ENCODE results near the gene SEC24D.

SEC24D gene

DNA sequence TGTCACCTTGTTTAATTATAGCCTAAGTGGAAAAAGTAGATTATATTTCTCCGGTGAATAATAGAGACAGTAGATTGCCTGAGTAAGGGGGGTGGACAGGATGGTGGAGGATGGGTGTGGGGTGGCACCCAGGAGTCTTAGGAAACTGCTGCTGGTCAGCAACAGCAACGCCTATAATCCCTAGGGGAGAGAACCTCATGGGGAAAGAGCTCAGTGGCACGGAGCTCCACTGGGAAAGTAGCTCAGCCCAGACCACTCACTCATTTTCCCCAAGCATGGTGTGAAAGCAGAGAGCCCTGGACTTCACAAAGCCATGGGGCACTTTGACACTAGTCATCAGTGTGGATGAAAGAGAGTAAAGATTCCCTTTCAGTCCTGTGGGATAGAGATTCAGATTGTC, 119.6 kb downstream of the SEC24D start:
- Histone ChIP-seq H3K9me3 (ENCODE audit: control insufficient read depth in 5 of 5, low read length in 5 of 5) (no peaks in the 10 kb centered on the region), H3K4me1 (ENCODE audit: control insufficient read depth in 5 of 5, insufficient read depth in 5 of 5, low read length in 5 of 5) (no peaks in the 10 kb centered on the region), H3K36me3 (ENCODE audit: control insufficient read depth in 5 of 5, insufficient read depth in 5 of 5, low read length in 5 of 5) (peaks cover 5 to 26% (median 11%) of the 10 kb centered on the region in 5 donors), H3K9ac (ENCODE audit: low read length in 5 of 5) (no peak overlapping the region), H3K27ac (ENCODE audit: low read depth, low read length) (no peak overlapping the region), H3K27me3 (ENCODE audit: control insufficient read depth in 5 of 5, insufficient read depth in 4 of 5, low read length in 5 of 5) (no peaks in the 10 kb centered on the region), H3K4me3 (ENCODE audit: low read depth in 1 of 5, low read length in 5 of 5) (no peak overlapping the region)

DNA sequence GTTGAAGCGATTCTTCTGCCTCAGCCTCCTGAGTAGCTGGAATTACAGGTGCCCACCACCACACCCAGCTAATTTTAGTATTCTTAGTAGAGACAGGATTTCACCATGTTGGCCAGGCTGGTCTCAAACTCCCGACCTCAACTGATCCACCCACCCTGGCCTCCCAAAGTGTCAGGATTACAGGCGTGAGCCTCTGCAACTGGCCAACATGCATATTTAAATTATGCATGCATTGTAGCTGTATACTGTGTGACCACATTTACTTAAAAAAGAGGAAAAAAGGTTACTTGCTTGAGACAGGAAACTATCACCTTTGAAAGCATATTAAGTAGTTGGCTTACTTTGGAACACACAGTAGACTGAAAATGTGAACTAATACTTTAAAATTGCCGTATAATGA, 121.2 kb downstream of the SEC24D start:
- Histone ChIP-seq H3K27ac (ENCODE audit: low read depth, low read length) (no peak overlapping the region), H3K36me3 (ENCODE audit: control insufficient read depth in 5 of 5, insufficient read depth in 5 of 5, low read length in 5 of 5) (peaks cover 15 to 35% (median 22%) of the 10 kb centered on the region in 5 donors), H3K9me3 (ENCODE audit: control insufficient read depth in 5 of 5, low read length in 5 of 5) (no peaks in the 10 kb centered on the region), H3K4me3 (ENCODE audit: low read depth in 1 of 5, low read length in 5 of 5) (no peak overlapping the region), H3K4me1 (ENCODE audit: control insufficient read depth in 5 of 5, insufficient read depth in 5 of 5, low read length in 5 of 5) (peaks cover 0 to 2% (median 0%) of the 10 kb centered on the region in 5 donors), H3K27me3 (ENCODE audit: control insufficient read depth in 5 of 5, insufficient read depth in 4 of 5, low read length in 5 of 5) (no peaks in the 10 kb centered on the region), H3K9ac (ENCODE audit: low read length in 5 of 5) (no peak overlapping the region)

DNA sequence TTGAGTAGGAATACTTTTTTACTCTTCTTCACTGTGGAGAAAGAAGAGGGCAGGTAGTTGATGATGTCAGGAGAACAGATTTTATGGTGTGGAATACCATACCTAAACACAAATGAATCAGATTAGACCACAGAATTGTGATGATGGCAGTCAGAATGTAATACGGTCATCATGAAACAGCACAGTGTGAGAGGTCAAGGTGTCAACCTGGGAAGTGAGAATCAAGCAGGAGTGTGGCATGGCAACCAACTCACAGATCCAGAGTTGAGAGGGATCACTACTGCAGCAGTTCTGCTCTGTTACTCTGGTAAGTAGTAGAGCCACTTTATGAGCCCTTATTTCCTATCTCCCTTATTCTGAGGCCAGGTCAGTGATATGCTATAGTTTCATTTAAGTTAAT, 123.1 kb downstream of the SEC24D start:
- Histone ChIP-seq H3K4me3 (ENCODE audit: low read depth in 1 of 5, low read length in 5 of 5) (no peak overlapping the region), H3K27ac (ENCODE audit: low read depth, low read length) (no peak overlapping the region), H3K36me3 (ENCODE audit: control insufficient read depth in 5 of 5, insufficient read depth in 5 of 5, low read length in 5 of 5) (peaks cover 23 to 48% (median 28%) of the 10 kb centered on the region in 5 donors), H3K9me3 (ENCODE audit: control insufficient read depth in 5 of 5, low read length in 5 of 5) (no peaks in the 10 kb centered on the region), H3K4me1 (ENCODE audit: control insufficient read depth in 5 of 5, insufficient read depth in 5 of 5, low read length in 5 of 5) (peaks cover 0 to 2% (median 0%) of the 10 kb centered on the region in 5 donors), H3K9ac (ENCODE audit: low read length in 5 of 5) (no peak overlapping the region), H3K27me3 (ENCODE audit: control insufficient read depth in 5 of 5, insufficient read depth in 4 of 5, low read length in 5 of 5) (no peaks in the 10 kb centered on the region)

DNA sequence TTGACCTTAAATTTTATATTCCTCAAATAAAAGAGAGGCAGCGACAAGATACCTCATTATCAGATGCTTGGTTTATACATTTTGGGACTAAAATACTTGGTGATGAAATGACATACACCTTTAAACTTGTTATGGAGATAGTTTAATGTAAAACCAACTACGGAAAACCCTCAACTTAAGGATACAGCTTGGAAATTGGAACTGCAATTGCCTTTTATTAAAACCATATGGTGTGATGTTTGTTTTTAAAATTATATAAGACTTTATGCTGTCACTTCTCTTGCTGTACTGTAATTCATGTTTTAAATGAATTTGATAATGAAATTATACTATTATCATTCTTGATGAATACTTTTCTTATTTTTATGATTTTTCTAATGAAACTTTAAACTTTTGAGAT, 124.9 kb downstream of the SEC24D start:
- no peak overlapping the region for H3K9ac ChIP-seq (ENCODE audit: low read length in 5 of 5)
- H3K27ac ChIP-seq (ENCODE audit: low read depth, low read length), result no peak overlapping the region
- H3K4me3 ChIP-seq (ENCODE audit: low read depth in 1 of 5, low read length in 5 of 5), result no peak overlapping the region
- no peaks in the 10 kb centered on the region for H3K27me3 ChIP-seq (ENCODE audit: control insufficient read depth in 5 of 5, insufficient read depth in 4 of 5, low read length in 5 of 5)
- H3K9me3 ChIP-seq (ENCODE audit: control insufficient read depth in 5 of 5, low read length in 5 of 5), result no peaks in the 10 kb centered on the region
- H3K4me1 ChIP-seq (ENCODE audit: control insufficient read depth in 5 of 5, insufficient read depth in 5 of 5, low read length in 5 of 5), result peaks cover 0 to 2% (median 0%) of the 10 kb centered on the region in 5 donors
- H3K36me3 ChIP-seq (ENCODE audit: control insufficient read depth in 5 of 5, insufficient read depth in 5 of 5, low read length in 5 of 5), result peaks cover 30 to 57% (median 37%) of the 10 kb centered on the region in 5 donors

DNA sequence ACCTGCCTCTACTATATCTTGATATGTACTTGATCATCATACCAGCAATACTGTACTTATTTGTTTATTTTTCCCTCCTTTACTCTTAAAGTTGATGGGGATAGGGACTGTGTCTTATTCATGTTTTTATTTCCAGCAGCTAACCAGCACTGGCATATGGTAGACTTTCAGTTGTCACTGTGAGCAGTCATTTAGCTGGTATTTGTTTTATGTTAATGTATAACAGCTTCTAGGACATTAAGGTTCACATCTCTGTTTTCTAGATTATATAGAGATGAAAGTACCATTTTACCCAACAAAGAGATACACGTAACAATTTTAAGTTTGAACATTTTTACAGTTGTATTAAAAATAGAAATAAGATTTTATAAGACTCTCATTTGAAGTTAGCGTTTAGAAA, 132.8 kb downstream of the SEC24D start:
- Histone ChIP-seq H3K4me1 (ENCODE audit: control insufficient read depth in 5 of 5, insufficient read depth in 5 of 5, low read length in 5 of 5) (no peaks in the 10 kb centered on the region), H3K36me3 (ENCODE audit: control insufficient read depth in 5 of 5, insufficient read depth in 5 of 5, low read length in 5 of 5) (peaks cover 39 to 76% (median 58%) of the 10 kb centered on the region in 5 donors), H3K27me3 (ENCODE audit: control insufficient read depth in 5 of 5, insufficient read depth in 4 of 5, low read length in 5 of 5) (no peaks in the 10 kb centered on the region), H3K9me3 (ENCODE audit: control insufficient read depth in 5 of 5, low read length in 5 of 5) (no peaks in the 10 kb centered on the region), H3K9ac (ENCODE audit: low read length in 5 of 5) (no peak overlapping the region), H3K27ac (ENCODE audit: low read depth, low read length) (no peak overlapping the region), H3K4me3 (ENCODE audit: low read depth in 1 of 5, low read length in 5 of 5) (no peak overlapping the region)

DNA sequence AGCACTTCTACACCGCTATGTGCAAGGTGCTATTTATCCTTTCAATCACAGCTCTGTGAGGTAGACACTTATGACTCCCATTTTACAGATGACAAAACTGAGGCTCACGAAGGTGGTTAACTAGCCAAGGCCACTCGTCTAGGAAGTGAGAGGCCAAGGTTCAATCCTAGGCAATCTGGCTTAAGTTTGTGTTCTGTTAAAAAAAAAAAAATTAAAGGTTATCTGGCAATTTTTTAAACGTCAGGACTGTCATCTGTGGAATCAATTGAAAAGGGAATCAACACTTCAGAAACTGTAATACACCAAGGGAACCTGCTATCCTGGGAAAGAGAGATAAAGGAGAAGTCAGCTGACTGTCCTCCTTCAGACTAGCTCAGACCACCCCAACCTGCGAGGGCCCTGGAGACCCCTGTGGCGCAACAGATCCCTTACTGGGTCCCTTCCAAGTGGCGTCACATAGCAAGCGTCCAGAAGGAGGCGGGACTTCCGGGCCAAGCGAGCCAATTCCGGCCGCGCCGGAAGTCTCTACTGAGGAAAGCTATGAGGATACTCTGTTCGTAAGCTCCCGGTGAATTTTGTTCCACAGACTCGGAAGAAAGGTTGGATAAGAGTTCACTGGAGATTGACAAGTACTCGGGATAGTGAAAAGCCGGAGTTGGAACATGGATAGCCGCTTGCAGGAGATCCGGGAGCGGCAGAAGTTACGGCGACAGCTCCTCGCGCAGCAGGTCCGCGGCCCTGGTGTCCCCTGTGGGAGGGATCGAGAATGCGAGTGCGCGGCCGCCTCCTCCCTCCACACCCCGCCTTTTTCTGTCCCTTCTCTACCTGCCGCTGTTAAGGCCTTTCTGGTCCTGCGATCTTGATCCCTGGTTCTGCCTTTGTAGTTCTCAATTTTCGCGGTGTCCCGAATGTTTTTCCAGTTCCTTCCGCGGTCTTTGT, 150.8 kb downstream of the SEC24D start, which contains the start of gene METTL14:
Gene METTL14 (plus strand): TSS at position 520 of the 939 bp plus-strand sequence. CDS start 143 bp downstream, at position 663.
- peak within 1 kb of the TSS; percentile 77 to 98 (median 87) for H3K4me3 ChIP-seq (ENCODE audit: low read depth in 1 of 5, low read length in 5 of 5)
- H3K9me3 ChIP-seq (ENCODE audit: control insufficient read depth in 5 of 5, low read length in 5 of 5), result no peaks in the 10 kb centered on the region
- H3K36me3 ChIP-seq (ENCODE audit: control insufficient read depth in 5 of 5, insufficient read depth in 5 of 5, low read length in 5 of 5), result peaks cover 4 to 17% (median 14%) of the 10 kb centered on the region in 5 donors
- H3K27ac ChIP-seq (ENCODE audit: low read depth, low read length), result peak within 1 kb of the TSS; percentile 86
- peaks cover 0 to 20% (median 18%) of the 10 kb centered on the region in 5 donors for H3K4me1 ChIP-seq (ENCODE audit: control insufficient read depth in 5 of 5, insufficient read depth in 5 of 5, low read length in 5 of 5)
- peak within 1 kb of the TSS; percentile 64 to 96 (median 90) for H3K9ac ChIP-seq (ENCODE audit: low read length in 5 of 5)
- no peaks in the 10 kb centered on the region for H3K27me3 ChIP-seq (ENCODE audit: control insufficient read depth in 5 of 5, insufficient read depth in 4 of 5, low read length in 5 of 5)

DNA sequence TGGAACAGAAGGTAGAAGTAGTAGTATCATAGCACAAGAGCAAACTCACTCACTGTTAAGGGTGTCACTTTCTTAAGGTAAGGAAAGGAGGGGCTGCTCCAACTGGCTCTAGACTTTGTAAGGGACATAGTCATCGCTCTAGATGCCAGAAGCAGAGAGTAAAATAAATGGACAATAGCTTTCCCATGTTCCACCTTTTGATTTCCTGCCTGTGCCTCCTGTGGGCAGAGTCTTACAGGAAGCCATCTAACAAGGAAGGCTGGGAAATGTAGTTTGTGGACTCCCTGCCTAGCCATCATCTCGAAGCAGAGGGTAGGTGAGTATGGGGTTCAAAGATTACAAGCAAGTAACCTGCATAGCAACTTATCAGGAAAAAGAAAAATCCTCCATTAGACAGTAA, 152.4 kb downstream of the SEC24D start:
- H3K4me3 ChIP-seq (ENCODE audit: low read depth in 1 of 5, low read length in 5 of 5), result no peak overlapping the region

DNA sequence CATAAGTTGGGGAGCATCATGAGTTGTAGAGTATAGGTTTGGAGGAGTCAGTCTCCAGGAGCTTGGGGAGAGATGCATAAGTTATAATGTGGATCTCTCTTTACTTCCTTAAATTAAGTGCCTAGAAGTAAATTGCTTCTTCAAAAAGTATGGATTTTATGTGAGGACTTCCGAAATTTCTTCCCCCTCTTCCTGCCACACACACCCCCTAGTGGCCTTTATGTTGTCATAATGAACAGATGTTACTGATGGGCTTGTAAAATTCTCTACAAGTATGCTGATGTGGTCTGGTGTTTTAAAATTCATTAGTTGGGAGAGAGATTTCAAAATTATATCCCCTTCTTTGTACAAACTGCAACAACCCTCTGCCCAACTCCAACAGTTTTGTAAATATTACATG, 153.0 kb downstream of the SEC24D start:
- H3K36me3 ChIP-seq (ENCODE audit: control insufficient read depth in 5 of 5, insufficient read depth in 5 of 5, low read length in 5 of 5), result peaks cover 0 to 2% (median under 1%) of the 10 kb centered on the region in 5 donors
- no peak overlapping the region for H3K9ac ChIP-seq (ENCODE audit: low read length in 5 of 5)
- H3K9me3 ChIP-seq (ENCODE audit: control insufficient read depth in 5 of 5, low read length in 5 of 5), result no peaks in the 10 kb centered on the region
- H3K27me3 ChIP-seq (ENCODE audit: control insufficient read depth in 5 of 5, insufficient read depth in 4 of 5, low read length in 5 of 5), result no peaks in the 10 kb centered on the region
- no peak overlapping the region for H3K27ac ChIP-seq (ENCODE audit: low read depth, low read length)
- no peak overlapping the region for H3K4me3 ChIP-seq (ENCODE audit: low read depth in 1 of 5, low read length in 5 of 5)
- H3K4me1 ChIP-seq (ENCODE audit: control insufficient read depth in 5 of 5, insufficient read depth in 5 of 5, low read length in 5 of 5), result peaks cover 0 to 20% (median 18%) of the 10 kb centered on the region in 5 donors

More for the DNA sequence above, 152.4 kb downstream of the SEC24D start:
- H3K9me3 ChIP-seq (ENCODE audit: control insufficient read depth in 5 of 5, low read length in 5 of 5), result no peaks in the 10 kb centered on the region
- no peak overlapping the region for H3K9ac ChIP-seq (ENCODE audit: low read length in 5 of 5)
- H3K27ac ChIP-seq (ENCODE audit: low read depth, low read length), result no peak overlapping the region
- H3K27me3 ChIP-seq (ENCODE audit: control insufficient read depth in 5 of 5, insufficient read depth in 4 of 5, low read length in 5 of 5), result no peaks in the 10 kb centered on the region
- peaks cover 0 to 20% (median 18%) of the 10 kb centered on the region in 5 donors for H3K4me1 ChIP-seq (ENCODE audit: control insufficient read depth in 5 of 5, insufficient read depth in 5 of 5, low read length in 5 of 5)
- peaks cover 0 to 6% (median 4%) of the 10 kb centered on the region in 5 donors for H3K36me3 ChIP-seq (ENCODE audit: control insufficient read depth in 5 of 5, insufficient read depth in 5 of 5, low read length in 5 of 5)

DNA sequence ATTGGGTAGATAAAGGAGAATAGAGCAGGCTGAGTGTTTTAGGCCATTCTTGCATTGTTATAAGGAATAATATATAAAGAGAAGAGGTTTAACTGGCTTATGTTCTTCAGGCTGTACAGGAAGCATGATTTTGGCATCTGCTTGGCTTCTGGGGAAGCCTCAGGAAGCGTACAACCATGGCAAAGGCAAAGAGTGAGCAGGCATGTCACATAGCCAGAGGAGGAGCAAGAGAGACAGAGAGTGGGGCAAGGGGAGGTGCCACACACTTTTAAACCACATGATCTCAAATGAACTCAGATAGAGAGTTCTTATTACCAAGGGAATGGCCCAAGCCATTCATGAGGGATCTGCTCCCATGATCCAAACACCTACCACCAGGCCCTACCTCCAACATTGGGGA, 155.1 kb downstream of the SEC24D start:
- Histone ChIP-seq H3K9me3 (ENCODE audit: control insufficient read depth in 5 of 5, low read length in 5 of 5) (no peaks in the 10 kb centered on the region), H3K27me3 (ENCODE audit: control insufficient read depth in 5 of 5, insufficient read depth in 4 of 5, low read length in 5 of 5) (no peaks in the 10 kb centered on the region), H3K27ac (ENCODE audit: low read depth, low read length) (no peak overlapping the region), H3K36me3 (ENCODE audit: control insufficient read depth in 5 of 5, insufficient read depth in 5 of 5, low read length in 5 of 5) (no peaks in the 10 kb centered on the region), H3K4me1 (ENCODE audit: control insufficient read depth in 5 of 5, insufficient read depth in 5 of 5, low read length in 5 of 5) (peaks cover 0 to 5% (median 2%) of the 10 kb centered on the region in 5 donors), H3K4me3 (ENCODE audit: low read depth in 1 of 5, low read length in 5 of 5) (no peak overlapping the region), H3K9ac (ENCODE audit: low read length in 5 of 5) (no peak overlapping the region)

DNA sequence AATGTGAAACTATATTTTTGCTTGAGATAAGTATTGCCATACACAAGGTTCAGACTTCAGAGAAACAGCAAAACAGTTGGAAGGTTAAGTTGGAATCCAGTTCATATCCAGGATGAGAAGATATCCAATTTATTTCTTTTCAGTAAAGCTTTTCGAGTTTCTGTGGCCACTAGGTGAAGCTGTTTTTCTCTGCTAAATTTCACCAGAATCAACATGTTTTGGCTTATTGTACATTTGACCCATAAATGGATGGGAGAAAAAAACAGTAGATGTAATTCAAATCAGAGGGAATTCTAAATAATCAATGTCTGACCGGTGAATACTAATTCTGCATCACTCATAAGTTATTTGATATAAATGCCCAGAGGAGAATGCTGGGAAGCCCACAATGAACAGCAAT, 159.8 kb downstream of the SEC24D start:
- Histone ChIP-seq H3K9ac (ENCODE audit: low read length in 5 of 5) (no peak overlapping the region), H3K4me1 (ENCODE audit: control insufficient read depth in 5 of 5, insufficient read depth in 5 of 5, low read length in 5 of 5) (no peaks in the 10 kb centered on the region), H3K4me3 (ENCODE audit: low read depth in 1 of 5, low read length in 5 of 5) (no peak overlapping the region), H3K36me3 (ENCODE audit: control insufficient read depth in 5 of 5, insufficient read depth in 5 of 5, low read length in 5 of 5) (no peaks in the 10 kb centered on the region), H3K27me3 (ENCODE audit: control insufficient read depth in 5 of 5, insufficient read depth in 4 of 5, low read length in 5 of 5) (no peaks in the 10 kb centered on the region), H3K27ac (ENCODE audit: low read depth, low read length) (no peak overlapping the region), H3K9me3 (ENCODE audit: control insufficient read depth in 5 of 5, low read length in 5 of 5) (no peaks in the 10 kb centered on the region)
